Naive B cell (primary cell): ENCODE data around the gene SENP7. TPM values are rescaled to one million over a fixed set of nuclear protein-coding genes. Genes with fewer than 3 reads are reported as not detected.
A peak's percentile ranks its signal among the peaks of the same experiment; 100 is the strongest.
"Not testable (repeated sequence)": the region's sequence is repeated elsewhere in the genome, so short reads cannot be mapped to it uniquely, and the experiment has no call there.

Source experiments
- ATAC-seq, 2 donors: fragments of 150-1000 bp; cut with Tn5 transposase; 2 replicates each; pipeline ENCODE4 v1.10.0; 2021; ENCODE audit warnings: low read depth in 2 of 2, mild to moderate bottlenecking in 2 of 2, moderate library complexity in 2 of 2
- DNase-seq: peaks from one replicate; pipeline ENCODE4 v3.0.0; 2022
- H3K27ac Mint-ChIP-seq, 6 donors: one replicate each; pipeline ENCODE4 v1.8.0; 2020 to 2022; ENCODE audit warnings: mild to moderate bottlenecking in 6 of 6, mixed read lengths in 6 of 6, moderate library complexity in 5 of 6, inconsistent platforms in 2 of 6
- H3K27me3 Mint-ChIP-seq, 3 donors: one replicate each; pipeline ENCODE4 v1.8.0; 2021 to 2022; ENCODE audit warnings: mixed read lengths in 3 of 3, mild to moderate bottlenecking in 1 of 3
- H3K36me3 Mint-ChIP-seq, 2 donors: one replicate each; pipeline ENCODE4 v1.8.0; 2020 to 2022; ENCODE audit warnings: mixed read lengths in 2 of 2, inconsistent platforms in 1 of 2, mild to moderate bottlenecking in 1 of 2
- H3K4me1 Mint-ChIP-seq, 3 donors: one replicate each; pipeline ENCODE4 v1.8.0; 2020 to 2022; ENCODE audit warnings: mixed read lengths in 3 of 3, inconsistent platforms in 1 of 3, mild to moderate bottlenecking in 1 of 3, moderate library complexity in 1 of 3
- H3K4me3 Mint-ChIP-seq, 8 donors: one replicate each; pipeline ENCODE4 v1.8.0; 2020 to 2022; ENCODE audit warnings: mild to moderate bottlenecking in 8 of 8, mixed read lengths in 8 of 8, moderate library complexity in 8 of 8, inconsistent platforms in 2 of 8
- H3K9me3 Mint-ChIP-seq, 7 donors: one replicate each; pipeline ENCODE4 v1.8.0; 2020 to 2022; ENCODE audit warnings: mixed read lengths in 7 of 7, mild to moderate bottlenecking in 5 of 7, inconsistent platforms in 2 of 7, moderate library complexity in 1 of 7
- polyA plus RNA-seq, 6 donors: library from polyadenylated mRNA; unstranded; fragments of 300-500 nt; fragmentation: Illumina TruSeq; gene quantifications; one replicate each; pipeline ENCODE4 v1.2.3, GENCODE V29; 2021; ENCODE audit warnings: low read depth in 6 of 6

SENP7 gene
- polyA plus RNA-seq, 6 donors from 2014 or later = 7.7 to 13.3 (median 10.9) TPM

DNA sequence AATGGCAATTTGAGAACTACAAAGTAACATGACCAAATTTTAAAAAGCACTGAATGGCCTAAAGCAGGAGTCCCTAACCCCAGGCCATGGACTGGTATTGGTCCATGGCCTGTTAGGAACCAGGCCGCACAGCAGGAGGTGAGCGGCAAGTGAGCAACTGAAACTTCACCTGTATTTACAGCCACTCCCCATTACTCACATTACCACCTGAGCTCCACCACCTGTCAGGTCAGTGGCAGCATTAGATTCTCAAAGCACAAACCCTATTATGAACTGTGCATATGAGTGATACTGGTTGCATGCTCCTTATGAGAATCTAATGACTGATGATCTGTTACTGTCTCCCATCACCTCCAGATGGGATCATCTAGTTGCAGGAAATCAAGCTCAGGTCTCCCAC is 48.8 kb downstream of the SENP7 start:
- H3K4me3 Mint-ChIP-seq = no peak overlapping the region
- H3K36me3 Mint-ChIP-seq = peaks cover 13 to 18% of the 10 kb centered on the region in 2 donors
- peaks cover 42 to 56% (median 48%) of the 10 kb centered on the region in 3 donors for H3K4me1 Mint-ChIP-seq
- ATAC-seq = no peak
- DNase-seq = no peak
- H3K27ac Mint-ChIP-seq = no peak overlapping the region
- peaks cover 0 to 13% (median 6%) of the 10 kb centered on the region in 7 donors for H3K9me3 Mint-ChIP-seq
- no peaks in the 10 kb centered on the region for H3K27me3 Mint-ChIP-seq

DNA sequence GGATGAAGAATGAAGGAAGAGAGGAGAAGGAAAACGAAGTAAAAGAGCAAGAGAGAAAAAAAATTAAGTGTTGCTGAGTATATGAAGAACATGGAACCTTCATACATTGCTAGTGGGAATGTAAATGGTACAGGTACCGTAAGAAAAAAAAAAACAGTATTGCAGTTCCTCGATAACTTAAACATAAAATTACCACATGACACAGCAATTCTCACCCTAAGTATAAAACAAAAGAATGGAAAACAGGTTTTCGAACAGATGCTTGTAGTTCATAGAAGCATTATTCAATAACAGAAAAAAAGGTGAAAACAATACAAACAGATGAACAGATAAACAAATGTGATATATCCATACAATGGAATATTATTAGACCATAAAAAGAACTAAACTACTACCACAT is 51.6 kb downstream of the SENP7 start:
- peaks cover 13 to 23% of the 10 kb centered on the region in 2 donors for H3K36me3 Mint-ChIP-seq
- ATAC-seq (no peak), DNase-seq (no peak)
- peaks cover 22 to 33% (median 31%) of the 10 kb centered on the region in 3 donors for H3K4me1 Mint-ChIP-seq
- no peaks in the 10 kb centered on the region for H3K27me3 Mint-ChIP-seq
- peak overlapping the region in 4 of 6 donors; percentile 3 to 45 (median 20) for H3K27ac Mint-ChIP-seq
- no peak overlapping the region for H3K4me3 Mint-ChIP-seq
- H3K9me3 Mint-ChIP-seq = peaks cover 0 to 8% (median 5%) of the 10 kb centered on the region in 7 donors

DNA sequence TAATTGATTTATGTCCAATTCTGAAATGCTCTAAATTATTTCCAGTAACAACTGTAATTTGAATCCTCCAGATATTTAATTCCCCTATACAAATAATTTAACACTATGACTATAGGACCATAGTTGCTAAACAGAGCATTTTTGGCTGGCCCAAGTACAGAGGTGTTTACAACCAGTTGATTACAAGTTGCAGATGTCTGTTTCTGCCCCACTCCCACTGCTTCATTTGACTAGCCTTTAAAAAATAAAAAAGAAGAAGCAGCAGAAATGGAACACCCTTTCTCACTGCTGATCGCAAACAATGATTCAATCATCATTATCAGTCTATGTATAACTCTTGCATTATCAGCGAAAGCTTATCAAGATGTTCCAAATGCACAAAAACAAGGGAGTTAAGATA is 54.6 kb downstream of the SENP7 start:
- DNase-seq = no peak
- peaks cover 15 to 27% (median 16%) of the 10 kb centered on the region in 3 donors for H3K4me1 Mint-ChIP-seq
- peaks cover 21 to 23% of the 10 kb centered on the region in 2 donors for H3K36me3 Mint-ChIP-seq
- no peaks in the 10 kb centered on the region for H3K27me3 Mint-ChIP-seq
- ATAC-seq = no peak
- H3K9me3 Mint-ChIP-seq = peaks cover 0 to 11% (median 6%) of the 10 kb centered on the region in 7 donors
- H3K27ac Mint-ChIP-seq = no peak overlapping the region
- H3K4me3 Mint-ChIP-seq = no peak overlapping the region

DNA sequence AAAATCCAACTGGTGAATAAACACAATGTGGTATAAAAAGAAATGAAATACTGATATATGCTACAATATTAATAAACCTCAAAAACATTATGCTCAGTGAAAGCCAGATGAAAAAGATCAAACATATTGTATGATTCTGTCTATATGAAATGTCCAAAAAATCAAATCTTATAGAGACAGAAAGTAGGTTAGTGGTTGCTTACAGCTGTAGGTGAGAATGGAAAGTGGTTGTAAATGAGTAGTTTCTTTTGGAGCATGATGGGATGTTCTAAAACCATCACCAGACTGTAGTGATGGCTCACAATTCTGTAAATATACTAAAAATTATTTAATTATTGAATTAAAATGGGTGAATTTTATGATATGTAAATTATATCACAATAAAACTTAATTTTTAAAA is 58.4 kb downstream of the SENP7 start:
- DNase-seq (no peak), ATAC-seq (no peak)
- no peak overlapping the region for H3K4me3 Mint-ChIP-seq
- H3K36me3 Mint-ChIP-seq = peaks cover 5 to 15% of the 10 kb centered on the region in 2 donors
- peaks cover 10 to 38% (median 14%) of the 10 kb centered on the region in 3 donors for H3K4me1 Mint-ChIP-seq
- peaks cover 0 to 5% (median 2%) of the 10 kb centered on the region in 7 donors for H3K9me3 Mint-ChIP-seq
- H3K27me3 Mint-ChIP-seq = no peaks in the 10 kb centered on the region
- H3K27ac Mint-ChIP-seq = no peak overlapping the region

DNA sequence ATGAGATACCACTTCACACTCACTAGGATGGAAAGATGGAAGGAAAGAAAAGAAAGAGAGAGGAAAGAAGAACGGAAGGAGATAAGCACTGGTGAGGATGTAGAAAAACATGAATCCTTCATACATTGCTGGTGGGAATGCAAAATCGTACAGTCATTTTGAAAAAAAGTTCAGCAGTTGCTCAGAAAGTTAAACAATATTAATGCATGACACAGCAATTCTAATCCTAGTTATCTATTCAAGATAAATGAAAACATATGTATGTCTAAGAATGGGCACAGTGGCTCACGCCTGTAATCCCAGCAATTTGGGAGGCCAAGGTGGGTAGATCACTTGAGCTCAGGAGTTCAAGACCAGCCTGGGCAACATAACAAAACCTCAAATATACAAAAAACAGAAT is 59.1 kb downstream of the SENP7 start:
- peaks cover 0 to 6% (median 3%) of the 10 kb centered on the region in 7 donors for H3K9me3 Mint-ChIP-seq
- peaks cover 11 to 37% (median 15%) of the 10 kb centered on the region in 3 donors for H3K4me1 Mint-ChIP-seq
- H3K4me3 Mint-ChIP-seq = no peak overlapping the region
- ATAC-seq = no peak
- H3K36me3 Mint-ChIP-seq = peaks cover 9 to 18% of the 10 kb centered on the region in 2 donors
- no peak for DNase-seq
- peak overlapping the region in 1 of 6 donors; percentile 72 for H3K27ac Mint-ChIP-seq
- H3K27me3 Mint-ChIP-seq = no peaks in the 10 kb centered on the region

DNA sequence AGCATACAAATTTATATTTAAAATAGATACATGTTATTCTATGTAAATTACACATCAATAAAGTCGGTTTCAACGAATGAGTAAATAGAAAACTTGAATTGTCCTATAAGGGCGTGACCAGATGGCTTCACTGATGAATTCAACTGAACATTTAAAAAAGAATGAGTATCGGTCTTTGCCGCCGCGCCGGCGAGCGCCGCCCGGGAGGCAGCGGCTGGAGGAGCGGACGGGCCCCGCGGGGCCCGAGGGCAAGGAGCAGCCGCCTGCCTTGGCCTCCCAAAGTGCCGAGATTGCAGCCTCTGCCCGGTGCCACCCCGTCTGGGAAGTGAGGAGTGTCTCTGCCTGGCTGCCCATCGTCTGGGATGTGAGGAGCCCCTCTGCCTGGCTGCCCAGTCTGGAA is 74.4 kb downstream of the SENP7 start:
- Mint-ChIP-seq H3K4me1 (peaks cover 20 to 42% (median 24%) of the 10 kb centered on the region in 3 donors), H3K9me3 (peaks cover 0 to 42% (median 35%) of the 10 kb centered on the region in 7 donors), H3K36me3 (peaks cover 27 to 44% of the 10 kb centered on the region in 2 donors)
- not testable (repeated sequence) for DNase-seq, H3K27ac Mint-ChIP-seq, H3K27me3 Mint-ChIP-seq, ATAC-seq, H3K4me3 Mint-ChIP-seq

DNA sequence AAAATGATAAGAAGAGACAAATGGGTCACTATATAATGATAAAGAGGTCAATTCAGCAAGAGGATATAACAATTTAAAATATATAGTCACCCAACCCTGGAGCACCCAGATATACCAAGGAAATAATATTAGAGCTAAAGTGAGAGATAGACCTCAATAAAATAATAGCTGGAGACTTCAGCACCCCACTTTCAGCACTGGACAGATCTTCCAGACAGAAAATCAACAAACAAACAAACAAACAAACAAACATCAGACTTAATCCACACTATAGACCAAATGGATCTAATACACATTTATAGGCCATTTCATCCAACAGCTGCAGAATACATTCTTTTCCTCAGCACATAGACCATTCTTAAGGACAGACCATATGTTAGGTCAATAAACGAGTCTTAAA is 79.4 kb downstream of the SENP7 start:
- peaks cover 35 to 38% of the 10 kb centered on the region in 2 donors for H3K36me3 Mint-ChIP-seq
- H3K27ac Mint-ChIP-seq = no peak overlapping the region
- H3K4me3 Mint-ChIP-seq = no peak overlapping the region
- DNase-seq (no peak), ATAC-seq (no peak)
- peaks cover 8 to 49% (median 35%) of the 10 kb centered on the region in 7 donors for H3K9me3 Mint-ChIP-seq
- peaks cover 20 to 40% (median 20%) of the 10 kb centered on the region in 3 donors for H3K4me1 Mint-ChIP-seq
- no peaks in the 10 kb centered on the region for H3K27me3 Mint-ChIP-seq

DNA sequence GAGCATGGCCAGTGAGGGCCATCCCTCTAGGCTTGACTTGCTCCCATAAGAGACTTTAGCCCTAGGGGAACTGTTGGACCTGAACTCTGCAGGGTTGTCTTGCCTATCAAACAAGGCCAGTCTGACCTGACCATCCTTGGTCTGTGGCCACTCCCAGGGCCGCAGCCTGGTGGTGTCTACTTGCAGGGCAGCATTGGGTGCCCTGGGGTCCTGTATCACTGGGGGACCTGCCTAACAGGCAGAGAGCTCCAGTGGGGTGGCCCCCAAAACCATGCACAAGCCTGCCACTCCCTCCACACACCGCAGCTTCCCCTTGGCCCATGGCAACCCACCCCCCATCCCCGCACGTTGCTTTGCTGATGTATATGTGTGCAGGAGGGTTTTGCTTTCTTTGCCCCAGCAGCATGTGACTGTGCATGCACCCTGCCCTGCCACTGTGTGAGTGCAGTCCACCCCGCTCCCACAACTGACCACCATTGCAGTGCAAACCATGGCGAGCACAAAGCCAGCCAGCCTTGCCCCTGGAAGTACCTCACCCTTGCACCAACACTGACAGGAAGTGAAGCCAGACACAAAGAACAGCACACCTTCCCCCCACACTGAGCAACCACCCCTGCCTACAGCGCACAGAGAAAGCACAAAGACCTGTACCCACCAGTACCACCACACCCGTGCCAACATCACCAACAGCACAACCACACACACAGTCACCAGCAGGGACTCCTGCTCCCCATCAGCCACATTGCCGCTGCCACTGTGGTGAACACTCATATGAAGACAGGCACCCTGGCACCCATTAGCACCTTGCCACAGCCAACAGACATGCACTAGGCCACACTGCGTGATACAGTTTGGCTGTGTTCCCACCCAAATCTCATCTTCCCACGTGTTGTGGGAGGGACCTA is 88.8 kb downstream of the SENP7 start:
- Mint-ChIP-seq H3K4me1 (peaks cover 35 to 51% (median 48%) of the 10 kb centered on the region in 3 donors), H3K4me3 (peak overlapping the region in 1 of 8 donors; percentile 77)

DNA sequence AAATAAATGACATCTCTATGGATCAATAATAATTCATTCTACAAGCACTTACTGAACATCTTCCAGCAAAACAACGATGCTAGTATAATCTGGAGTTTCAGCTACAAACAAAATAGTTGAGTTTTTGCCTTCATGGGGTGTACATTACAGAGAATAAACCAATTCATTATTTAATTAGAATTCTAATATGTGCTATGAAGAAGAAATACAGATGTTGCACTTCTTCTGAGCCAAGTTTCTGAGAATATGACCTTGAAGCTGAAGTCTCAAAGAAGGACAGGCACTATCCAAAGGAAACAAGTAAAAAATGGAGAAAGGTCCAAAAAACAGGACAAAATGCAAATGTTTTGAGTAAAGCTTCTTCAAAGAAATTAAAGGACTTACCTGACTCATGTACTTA is 94.2 kb downstream of the SENP7 start:
- Mint-ChIP-seq H3K4me3 (no peak overlapping the region), H3K4me1 (peaks cover 17 to 35% (median 17%) of the 10 kb centered on the region in 3 donors), H3K36me3 (peaks cover 4 to 16% of the 10 kb centered on the region in 2 donors), H3K27me3 (no peaks in the 10 kb centered on the region), H3K27ac (no peak overlapping the region), H3K9me3 (peaks cover 0 to 2% (median 0%) of the 10 kb centered on the region in 7 donors)
- no peak for ATAC-seq
- no peak for DNase-seq

More for the DNA sequence above, 88.8 kb downstream of the SENP7 start:
- no peak overlapping the region for H3K27ac Mint-ChIP-seq
- H3K9me3 Mint-ChIP-seq = peaks cover 0 to 27% (median 16%) of the 10 kb centered on the region in 7 donors
- ATAC-seq (no peak), DNase-seq (no peak)
- peaks cover 0 to 4% of the 10 kb centered on the region in 2 donors for H3K36me3 Mint-ChIP-seq
- H3K27me3 Mint-ChIP-seq = no peaks in the 10 kb centered on the region

DNA sequence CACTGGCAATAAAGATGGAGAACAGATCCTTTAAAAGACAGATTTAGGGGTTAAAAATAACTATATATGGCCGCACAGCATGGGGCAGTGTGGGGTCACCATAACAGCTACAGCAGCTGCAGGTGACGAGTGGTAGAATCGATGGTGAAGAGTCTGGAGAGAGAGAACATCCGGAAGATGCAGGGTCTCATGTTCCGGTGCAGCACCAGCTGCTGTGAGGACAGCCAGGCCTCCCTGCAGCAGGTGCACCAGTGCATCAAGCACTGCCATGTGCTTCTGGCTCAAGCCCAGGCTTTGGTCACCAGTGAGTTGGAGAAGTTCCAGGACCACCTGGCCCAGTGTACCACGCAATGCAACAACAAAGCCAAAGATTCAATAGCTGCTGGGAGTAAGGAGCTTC is 98.9 kb downstream of the SENP7 start:
- Mint-ChIP-seq H3K4me1 (peaks cover 3 to 34% (median 13%) of the 10 kb centered on the region in 3 donors), H3K36me3 (peaks cover 18 to 30% of the 10 kb centered on the region in 2 donors), H3K4me3 (peak overlapping the region in 1 of 8 donors; percentile 52), H3K9me3 (peaks cover 0 to 14% (median 7%) of the 10 kb centered on the region in 7 donors), H3K27ac (peak overlapping the region in 2 of 6 donors; percentile 13 to 34), H3K27me3 (no peaks in the 10 kb centered on the region)
- no peak for DNase-seq
- no peak for ATAC-seq

DNA sequence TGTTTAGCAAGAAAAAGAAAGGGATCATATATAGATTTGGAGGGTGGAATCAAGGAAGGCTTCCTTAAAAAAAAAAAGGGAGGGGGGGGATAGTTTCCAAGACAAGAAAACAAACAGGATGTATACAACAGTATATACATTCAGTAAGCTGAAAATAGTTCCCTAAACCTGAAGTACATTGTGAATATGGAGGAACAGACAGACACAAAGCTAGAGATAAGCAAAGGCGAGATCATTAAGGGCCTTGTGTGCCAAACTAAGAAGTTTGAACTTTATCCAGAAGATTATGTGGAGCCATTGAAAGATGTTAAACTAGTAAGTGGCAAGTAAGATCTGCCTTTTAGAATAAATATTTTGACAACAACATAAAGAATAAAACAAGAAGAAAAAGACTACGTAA is 99.4 kb downstream of the SENP7 start:
- Mint-ChIP-seq H3K4me1 (peaks cover 3 to 32% (median 12%) of the 10 kb centered on the region in 3 donors), H3K4me3 (no peak overlapping the region), H3K36me3 (peaks cover 23 to 35% of the 10 kb centered on the region in 2 donors), H3K27ac (peak overlapping the region in 1 of 6 donors; percentile 63), H3K27me3 (no peaks in the 10 kb centered on the region), H3K9me3 (peaks cover 3 to 18% (median 12%) of the 10 kb centered on the region in 7 donors)
- ATAC-seq (no peak), DNase-seq (no peak)

DNA sequence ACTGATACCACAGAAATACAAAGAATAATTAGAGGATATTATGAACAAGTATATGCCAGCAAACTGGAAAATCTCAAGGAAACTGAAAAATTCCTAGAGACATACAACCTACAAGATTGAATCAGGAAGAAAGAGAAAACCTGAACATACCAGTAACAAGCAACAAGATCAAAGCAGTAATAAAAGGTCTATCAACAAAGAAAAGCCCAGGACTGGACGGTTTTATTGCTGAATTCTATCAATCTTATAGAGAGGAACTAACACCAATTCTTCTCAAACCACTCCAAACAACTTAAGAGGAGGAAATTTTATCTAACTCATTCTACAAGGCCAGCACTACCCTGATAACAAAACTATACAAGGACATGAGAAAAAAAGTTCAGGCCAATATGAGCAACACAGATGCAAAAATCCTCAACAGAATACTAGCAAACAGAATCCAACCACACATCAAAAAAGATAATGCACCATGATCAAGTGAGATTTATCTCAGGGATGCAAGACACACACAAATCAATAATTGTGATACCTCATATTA is 121.5 kb downstream of the SENP7 start:
- Mint-ChIP-seq H3K9me3 (peaks cover 6 to 39% (median 30%) of the 10 kb centered on the region in 7 donors), H3K4me3 (no peak overlapping the region), H3K4me1 (peaks cover 27 to 57% (median 42%) of the 10 kb centered on the region in 3 donors), H3K36me3 (peaks cover 30 to 53% of the 10 kb centered on the region in 2 donors), H3K27ac (peak overlapping the region in 2 of 6 donors; percentile 0 to 16), H3K27me3 (no peaks in the 10 kb centered on the region)
- ATAC-seq (no peak), DNase-seq (no peak)

DNA sequence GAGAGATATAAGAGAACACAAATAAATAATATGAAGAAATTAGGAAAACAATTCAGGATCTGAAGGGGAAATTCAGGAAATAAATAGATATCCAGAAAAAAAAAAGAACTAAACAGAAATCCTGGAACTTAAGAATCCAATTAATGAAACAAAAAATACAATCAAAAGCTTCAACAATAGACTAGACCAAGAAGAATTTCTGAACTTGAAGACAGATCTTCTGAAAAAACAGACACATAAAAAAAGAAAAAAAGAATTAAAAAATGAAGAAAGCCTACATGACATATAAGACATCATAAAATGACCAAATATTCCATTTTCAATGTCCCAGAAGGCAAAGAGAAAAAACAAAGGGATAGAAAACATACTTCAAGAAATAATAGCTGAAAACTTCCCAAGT is 124.3 kb downstream of the SENP7 start:
- DNase-seq = no peak
- H3K27me3 Mint-ChIP-seq = no peaks in the 10 kb centered on the region
- H3K36me3 Mint-ChIP-seq = peaks cover 14 to 36% of the 10 kb centered on the region in 2 donors
- H3K4me1 Mint-ChIP-seq = peaks cover 37 to 72% (median 48%) of the 10 kb centered on the region in 3 donors
- no peak for ATAC-seq
- H3K27ac Mint-ChIP-seq = peak overlapping the region in 2 of 6 donors; percentile 36 to 75
- no peak overlapping the region for H3K4me3 Mint-ChIP-seq
- peaks cover 6 to 36% (median 27%) of the 10 kb centered on the region in 7 donors for H3K9me3 Mint-ChIP-seq
